ENCODE data around the gene COL6A5. TPM values are rescaled to one million over a fixed set of nuclear protein-coding genes. Genes with fewer than 3 reads are reported as not detected.
"Not testable (repeated sequence)": the region's sequence is repeated elsewhere in the genome, so short reads cannot be mapped to it uniquely, and the experiment has no call there.

The COL6A5 gene
- total RNA-seq, 2 experiments from 2014 or later, result not detected

GRCh38 chr3:130386604-130387263, 41.3 kb downstream of the COL6A5 start:
- CTCF ChIA-PET, result no interaction called here
- POLR2A ChIA-PET, result no interaction called here

- POLR2A ChIA-PET, result no interaction called here
- CTCF ChIA-PET, result no interaction called here
Measured at GRCh38 chr3:130389743-130390478, 44.4 kb downstream of the COL6A5 start.

GRCh38 chr3:130392266-130392665, 46.8 kb downstream of the COL6A5 start:
- ChIA-PET POLR2A (no interaction called here), CTCF (no interaction called here)

DNA sequence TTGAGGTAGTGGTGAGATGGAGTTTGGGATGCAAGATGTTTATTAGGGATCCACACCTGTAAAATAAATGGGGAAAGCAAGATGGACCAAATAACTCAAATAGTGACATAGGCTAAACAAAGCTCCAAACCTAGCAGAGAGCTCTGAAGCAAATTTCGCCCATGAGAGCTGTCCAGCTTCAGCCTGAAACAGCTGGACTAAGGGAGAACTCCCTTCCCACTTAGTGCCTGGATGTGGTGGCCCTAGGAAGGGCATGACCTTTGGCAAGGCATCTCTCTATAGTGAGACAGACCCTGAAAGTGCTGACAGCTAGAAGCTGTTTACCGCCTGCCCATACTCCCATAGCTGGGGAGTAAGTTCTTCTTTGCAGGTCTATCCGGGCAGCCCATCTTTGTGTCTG, 48.1 kb downstream of the COL6A5 start:
- ChIA-PET CTCF (no interaction called here), POLR2A (no interaction called here)

DNA sequence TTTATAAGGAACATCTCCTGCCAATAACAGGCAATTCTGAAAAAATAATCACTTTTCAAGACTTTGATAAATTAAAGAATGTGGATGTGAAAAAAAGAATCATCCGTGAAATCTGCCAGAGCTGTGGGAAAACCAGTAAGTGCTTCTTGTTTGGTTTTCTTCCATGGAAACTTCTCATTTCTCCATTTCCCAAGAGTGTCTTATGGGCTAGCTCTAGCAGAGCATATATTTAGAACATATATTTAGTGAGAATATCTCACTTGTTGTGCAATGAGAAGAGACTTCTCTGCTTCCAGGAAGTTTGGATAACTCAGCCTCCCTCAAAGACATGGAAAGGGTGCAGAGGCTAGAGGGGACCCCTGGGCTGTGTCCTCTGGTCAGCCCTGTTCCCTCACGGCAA, 49.9 kb downstream of the COL6A5 start:
- POLR2A ChIA-PET, result no interaction called here
- CTCF ChIA-PET, result no interaction called here

DNA sequence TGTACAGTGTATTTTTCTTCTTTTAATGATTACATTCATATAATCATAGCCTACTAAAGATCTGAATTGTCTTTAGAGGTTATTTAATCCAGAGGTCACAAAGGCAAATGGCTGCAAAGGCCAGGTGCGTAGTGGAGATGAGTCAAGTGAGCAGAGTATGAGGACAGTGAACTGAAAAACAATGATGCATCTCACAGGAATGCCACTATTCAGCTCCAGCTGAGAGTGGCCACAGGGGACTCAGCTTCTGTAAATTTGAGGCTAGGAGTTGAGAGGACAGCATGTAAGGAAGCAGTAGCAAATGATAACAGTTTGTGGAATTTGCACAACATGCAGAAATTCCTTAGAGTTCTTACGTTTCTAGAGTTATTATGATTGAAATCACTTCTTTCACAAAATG, 50.4 kb downstream of the COL6A5 start:
- ChIA-PET POLR2A (no interaction called here), CTCF (no interaction called here)

- ChIA-PET CTCF (no interaction called here), POLR2A (no interaction called here)
Measured at GRCh38 chr3:130404401-130404800, 58.9 kb downstream of the COL6A5 start.

DNA sequence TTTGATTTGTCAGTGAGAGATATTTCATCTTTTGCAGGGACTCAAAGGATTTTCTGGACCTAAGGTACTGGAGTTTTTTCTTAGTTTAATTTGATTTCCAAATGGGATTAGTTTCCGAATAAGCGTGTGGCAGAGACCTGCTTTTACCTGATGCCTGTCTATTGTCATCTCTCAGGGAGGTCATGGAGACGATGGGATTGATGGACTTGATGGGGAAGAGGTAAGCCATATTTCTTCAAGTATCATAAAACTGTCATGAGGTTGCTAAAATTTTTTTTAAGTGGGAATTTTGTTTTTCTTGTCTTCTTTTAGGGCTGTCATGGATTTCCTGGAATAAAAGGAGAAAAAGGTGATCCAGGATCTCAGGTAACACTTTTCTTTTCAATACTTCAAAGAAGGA, 60.5 kb downstream of the COL6A5 start:
- CTCF ChIA-PET, result no interaction called here

DNA sequence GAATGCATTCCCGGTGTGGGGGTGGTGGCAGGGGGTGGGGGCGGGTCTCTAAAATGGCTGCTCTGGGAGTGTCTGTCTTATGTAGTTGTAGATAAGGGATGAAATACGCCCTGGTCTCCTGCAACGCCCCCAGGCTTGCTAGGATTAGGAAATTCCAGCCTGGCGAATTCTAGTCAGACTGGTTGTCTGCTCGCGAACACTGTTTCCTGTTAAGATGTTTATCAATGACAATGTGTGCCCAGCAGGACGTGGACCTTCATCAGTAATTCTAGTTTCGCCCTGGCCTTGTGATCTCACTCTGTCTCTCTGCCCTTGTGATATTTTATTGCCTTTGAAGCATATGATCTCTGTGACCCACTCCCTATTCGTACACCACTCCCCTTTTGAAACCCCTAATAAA, 62.8 kb downstream of the COL6A5 start:
- POLR2A ChIA-PET, CTCF ChIA-PET: not testable (repeated sequence)

More for the DNA sequence above, 60.5 kb downstream of the COL6A5 start:
- POLR2A ChIA-PET, result no interaction called here

DNA sequence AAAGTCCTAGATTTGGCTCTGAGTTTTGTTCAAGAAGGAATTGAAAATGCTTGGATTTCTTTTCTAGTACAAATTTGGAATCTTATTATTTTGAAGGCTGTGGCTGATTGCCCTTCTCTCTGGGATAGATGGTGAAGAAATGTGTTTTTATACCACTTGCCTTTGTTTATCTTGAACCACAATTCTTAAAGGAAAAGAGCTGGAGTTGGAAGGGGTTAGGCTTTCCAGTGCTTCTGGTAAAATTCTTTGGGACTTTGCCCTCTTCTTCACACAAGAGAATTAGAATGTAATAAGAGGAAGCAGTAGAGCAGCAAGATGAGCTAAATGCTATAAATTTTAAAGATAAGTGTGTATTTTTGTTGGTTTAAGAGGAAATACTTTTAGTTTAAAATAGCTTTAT, 65.8 kb downstream of the COL6A5 start:
- POLR2A ChIA-PET, result no interaction called here
- CTCF ChIA-PET, result no interaction called here

DNA sequence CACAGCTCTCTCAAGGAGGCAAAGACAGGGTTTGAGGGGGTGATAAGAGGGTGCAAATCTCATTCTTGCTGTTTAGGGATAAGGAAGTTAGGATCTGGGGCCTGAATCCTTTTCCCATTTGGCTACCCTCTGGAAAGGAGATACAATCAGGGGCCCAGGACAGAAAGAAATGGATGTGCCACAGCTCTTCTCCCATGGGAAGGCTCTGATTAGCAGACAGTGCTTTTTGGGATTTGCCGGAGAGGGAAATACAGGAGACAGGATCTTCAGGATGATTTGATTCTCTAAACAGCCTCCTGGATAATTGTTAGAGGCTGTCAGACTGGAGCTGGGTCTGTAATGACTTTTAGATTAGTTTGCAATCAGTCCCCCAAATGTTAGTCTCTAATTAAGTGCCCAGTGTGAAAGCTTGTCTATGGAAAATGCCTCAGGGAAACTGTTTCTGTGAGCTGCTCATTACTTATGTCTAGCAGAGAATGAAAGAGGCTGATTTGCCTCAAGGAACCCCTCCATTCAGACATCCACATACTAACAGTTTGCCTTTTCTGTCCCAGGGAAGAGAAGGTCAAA, 67.6 kb downstream of the COL6A5 start:
- CTCF ChIA-PET, result no interaction called here

GRCh38 chr3:130414457-130414856, 69.0 kb downstream of the COL6A5 start:
- ChIA-PET CTCF (no interaction called here), POLR2A (no interaction called here)

More for the DNA sequence above, 67.6 kb downstream of the COL6A5 start:
- POLR2A ChIA-PET, result no interaction called here

DNA sequence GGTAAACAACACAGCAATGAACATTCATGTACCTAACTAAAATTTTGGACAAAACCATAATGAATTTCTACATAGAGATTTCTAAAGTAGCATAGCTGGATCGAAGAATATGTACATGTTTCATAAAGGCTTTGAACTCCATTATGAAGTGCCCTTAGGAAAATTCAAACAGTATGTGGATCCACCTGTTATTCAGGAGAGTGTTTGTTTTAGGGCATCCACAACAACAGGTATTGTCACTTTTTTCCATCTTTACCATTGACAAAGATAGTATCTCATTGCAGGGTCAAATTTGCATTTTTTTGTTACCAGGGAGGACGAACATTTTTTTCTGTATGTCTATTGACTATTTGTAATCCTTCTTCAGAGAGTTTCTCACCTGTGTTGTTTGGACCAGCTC, 75.0 kb downstream of the COL6A5 start:
- CTCF ChIA-PET, result no interaction called here
- POLR2A ChIA-PET, result no interaction called here

GRCh38 chr3:130423064-130423463, 77.6 kb downstream of the COL6A5 start:
- CTCF ChIA-PET, result no interaction called here

GRCh38 chr3:130424837-130425236, 79.4 kb downstream of the COL6A5 start:
- POLR2A ChIA-PET, result no interaction called here
- CTCF ChIA-PET, result no interaction called here

More at GRCh38 chr3:130423064-130423463, 77.6 kb downstream of the COL6A5 start:
- POLR2A ChIA-PET, result no interaction called here

DNA sequence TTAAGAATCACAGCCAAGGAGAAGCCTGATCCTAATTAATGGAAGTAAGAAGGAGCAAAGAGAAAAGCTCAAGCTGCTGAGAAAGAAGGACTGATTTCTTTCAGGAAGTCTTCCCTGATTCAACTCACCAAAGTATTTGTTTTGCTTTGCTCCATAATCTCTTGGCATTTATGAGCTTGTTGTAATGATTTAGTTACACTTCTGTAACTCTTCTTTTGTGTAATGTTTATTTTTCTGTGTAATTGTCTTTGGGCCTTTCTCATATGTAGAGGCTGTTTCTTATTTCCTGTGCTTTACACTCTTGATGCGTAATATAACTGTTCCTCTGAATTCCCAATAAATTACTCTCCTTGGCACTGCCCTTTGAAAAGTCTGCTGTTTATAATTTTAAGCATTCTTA, 80.0 kb downstream of the COL6A5 start:
- ChIA-PET POLR2A (no interaction called here), CTCF (no interaction called here)

DNA sequence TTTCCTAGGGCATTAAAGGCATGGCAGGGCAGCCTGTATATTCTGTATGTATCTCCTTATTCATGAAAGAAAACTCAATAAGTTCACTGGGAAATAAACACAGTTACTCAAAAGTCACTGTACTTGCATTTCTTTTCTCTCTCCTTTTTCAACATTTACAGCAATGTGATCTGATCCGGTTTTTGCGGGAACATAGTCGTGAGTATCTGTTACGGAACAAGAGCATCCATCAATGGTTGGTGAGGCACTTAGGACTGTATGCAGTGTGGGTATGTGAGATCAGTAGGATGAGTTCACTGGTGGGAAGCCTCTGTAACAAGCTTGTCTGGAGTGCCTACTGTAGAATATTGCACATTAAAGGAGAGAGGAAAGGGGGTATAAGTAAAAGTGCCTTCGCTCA, 80.7 kb downstream of the COL6A5 start:
- ChIA-PET POLR2A (no interaction called here), CTCF (no interaction called here)

GRCh38 chr3:130428871-130429712, 83.6 kb downstream of the COL6A5 start:
- ChIA-PET POLR2A (no interaction called here), CTCF (no interaction called here)

GRCh38 chr3:130429713-130430023, 84.2 kb downstream of the COL6A5 start:
- CTCF ChIA-PET, result no interaction called here

GRCh38 chr3:130430266-130430665, 84.8 kb downstream of the COL6A5 start:
- ChIA-PET POLR2A (no interaction called here), CTCF (no interaction called here)

More at GRCh38 chr3:130429713-130430023, 84.2 kb downstream of the COL6A5 start:
- POLR2A ChIA-PET, result no interaction called here

DNA sequence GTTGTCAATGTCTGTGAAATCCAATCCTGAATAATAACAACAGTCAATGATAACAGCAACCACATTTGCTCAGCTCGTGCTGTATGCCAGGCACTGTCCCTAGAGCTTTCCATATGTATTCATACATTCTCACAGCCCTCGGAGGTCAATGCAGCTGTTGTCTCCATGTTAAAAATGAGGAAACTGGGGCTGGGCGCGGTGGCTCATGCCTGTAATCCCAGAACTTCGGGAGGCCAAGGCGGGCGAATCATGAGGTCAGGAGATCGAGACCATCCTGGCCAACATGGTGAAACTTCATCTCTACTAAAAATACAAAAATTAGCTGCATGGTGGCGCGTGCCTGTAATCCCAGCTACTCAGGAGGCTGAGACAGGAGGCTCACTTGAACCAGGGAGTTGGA, 86.6 kb downstream of the COL6A5 start:
- CTCF ChIA-PET, result interaction anchor here (0.7 kb wide), 1 partner anchor 79 kb away, joined by 4 read pairs; no protein-coding TSS in a partner anchor
- POLR2A ChIA-PET, result not testable (repeated sequence)
